GM12874 (cell line): ENCODE results near the gene ELMOD1.

Experiments used
- TF ChIP-seq, protein P1 (sequence below): IDR thresholded peaks from 2 replicates; pipeline ENCODE4 v1.5.1; 2011; ENCODE audit warnings: low read depth, mild to moderate bottlenecking, control low read depth, low read length, moderate library complexity; ENCODE audit not compliant: insufficient read depth

ELMOD1 gene

GRCh38 chr11:107689317-107690202 lies 98.6 kb downstream of the ELMOD1 start:
- TF ChIP-seq, protein P1, sequence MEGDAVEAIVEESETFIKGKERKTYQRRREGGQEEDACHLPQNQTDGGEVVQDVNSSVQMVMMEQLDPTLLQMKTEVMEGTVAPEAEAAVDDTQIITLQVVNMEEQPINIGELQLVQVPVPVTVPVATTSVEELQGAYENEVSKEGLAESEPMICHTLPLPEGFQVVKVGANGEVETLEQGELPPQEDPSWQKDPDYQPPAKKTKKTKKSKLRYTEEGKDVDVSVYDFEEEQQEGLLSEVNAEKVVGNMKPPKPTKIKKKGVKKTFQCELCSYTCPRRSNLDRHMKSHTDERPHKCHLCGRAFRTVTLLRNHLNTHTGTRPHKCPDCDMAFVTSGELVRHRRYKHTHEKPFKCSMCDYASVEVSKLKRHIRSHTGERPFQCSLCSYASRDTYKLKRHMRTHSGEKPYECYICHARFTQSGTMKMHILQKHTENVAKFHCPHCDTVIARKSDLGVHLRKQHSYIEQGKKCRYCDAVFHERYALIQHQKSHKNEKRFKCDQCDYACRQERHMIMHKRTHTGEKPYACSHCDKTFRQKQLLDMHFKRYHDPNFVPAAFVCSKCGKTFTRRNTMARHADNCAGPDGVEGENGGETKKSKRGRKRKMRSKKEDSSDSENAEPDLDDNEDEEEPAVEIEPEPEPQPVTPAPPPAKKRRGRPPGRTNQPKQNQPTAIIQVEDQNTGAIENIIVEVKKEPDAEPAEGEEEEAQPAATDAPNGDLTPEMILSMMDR = peak; percentile 49; the same call in 1 of the 2 replicates

DNA sequence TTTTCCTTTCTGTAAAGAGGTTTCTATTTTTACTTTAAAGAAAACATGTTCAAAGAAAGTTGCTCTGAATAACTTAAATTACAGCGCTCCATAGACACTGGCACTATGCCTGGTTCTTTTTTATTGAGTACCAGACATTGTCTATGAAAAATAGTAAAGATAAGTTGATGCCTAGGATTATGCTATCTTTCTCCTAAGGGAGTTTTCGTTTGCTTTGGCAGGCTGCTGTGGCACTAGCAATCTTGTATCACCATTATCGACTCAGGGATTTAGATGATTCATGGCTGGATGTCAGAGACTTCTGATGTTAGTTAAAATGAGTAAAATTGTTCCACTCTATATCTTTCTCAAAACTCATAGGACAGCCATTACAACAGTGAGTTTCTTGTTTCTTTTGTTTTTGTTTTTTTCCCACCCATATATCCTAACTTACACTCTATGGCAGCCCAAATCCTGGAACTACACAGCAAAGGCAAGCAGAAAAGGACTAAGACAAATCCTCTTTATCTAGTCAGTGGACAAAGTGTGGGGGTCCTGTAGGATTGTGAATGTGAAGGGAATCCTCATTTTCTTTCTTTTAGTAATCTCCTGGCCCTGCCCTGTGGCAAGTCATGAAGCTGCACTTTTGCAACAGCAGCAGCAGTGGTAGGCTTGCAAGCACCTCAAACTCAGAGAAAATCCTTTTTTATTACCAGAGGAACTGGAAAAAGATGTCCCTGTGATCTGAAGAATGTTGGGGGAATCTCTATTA lies 100.2 kb downstream of the ELMOD1 start:
- TF ChIP-seq, protein P1 = no peak

- TF ChIP-seq, protein P1 = no peak
These were observed 104.5 kb downstream of the ELMOD1 start for GRCh38 chr11:107695446-107695845.

DNA sequence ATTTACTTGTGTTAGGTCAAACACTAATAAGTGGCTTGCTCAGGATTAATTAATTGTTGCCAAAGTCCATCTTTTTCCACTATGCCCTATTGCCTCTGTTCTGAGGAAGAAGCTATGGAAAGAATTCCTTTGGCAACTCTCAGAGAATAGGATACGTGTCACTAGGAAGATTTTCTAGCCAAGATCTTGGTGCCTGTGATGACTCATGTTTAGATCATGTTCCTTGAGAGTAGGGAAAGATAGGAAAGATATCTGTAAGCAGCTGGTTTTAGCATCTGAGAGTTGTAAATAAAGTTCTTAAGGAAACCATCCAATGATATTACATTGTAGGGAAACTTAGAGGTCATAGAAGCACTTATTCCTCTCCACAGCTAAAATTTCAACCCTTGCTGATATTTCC lies 105.2 kb downstream of the ELMOD1 start:
- TF ChIP-seq, protein P1 = no peak

GRCh38 chr11:107697291-107697690 lies 106.3 kb downstream of the ELMOD1 start:
- TF ChIP-seq, protein P1 = no peak

- TF ChIP-seq, protein P1 = no peak
These were observed 108.7 kb downstream of the ELMOD1 start for GRCh38 chr11:107699371-107700285.

DNA sequence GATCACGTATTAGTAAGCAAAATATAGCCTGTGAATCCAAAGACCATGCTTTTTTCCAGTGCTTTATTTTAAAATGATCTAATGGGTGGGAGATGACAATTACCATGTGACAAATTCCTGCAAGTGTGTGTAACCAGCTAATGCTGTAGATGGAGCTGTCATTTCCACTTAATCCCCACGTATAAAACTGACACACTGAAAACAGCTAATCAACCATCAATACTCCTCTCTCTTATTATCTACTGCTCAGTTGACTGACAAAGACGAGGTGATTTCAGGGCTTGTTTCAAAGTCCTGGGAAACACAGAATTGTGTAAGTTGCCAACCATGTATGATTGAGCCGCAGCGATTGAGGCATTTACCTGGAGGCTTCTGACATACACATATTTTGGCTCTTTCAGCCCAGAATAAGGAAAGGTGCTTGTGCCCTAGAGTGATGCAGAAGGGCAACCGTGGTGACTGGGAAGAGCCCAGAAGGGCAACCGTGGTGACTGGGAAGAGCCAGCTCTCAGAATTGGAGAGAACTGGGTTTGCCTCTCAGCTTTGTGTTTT lies 111.2 kb downstream of the ELMOD1 start:
- TF ChIP-seq, protein P1 = no peak
